Measurements from ENCODE around the gene RRH. TPM values are rescaled to one million over a fixed set of nuclear protein-coding genes. Genes with fewer than 3 reads are reported as not detected.
"Not testable (repeated sequence)": the region's sequence is repeated elsewhere in the genome, so short reads cannot be mapped to it uniquely, and the experiment has no call there.

Gene RRH
- total RNA-seq (under 1 TPM; 0.05 to 0.08 TPM), polyA plus RNA-seq (under 1 TPM in 1 of 2 donors, not detected in 1; 0.05 TPM)

DNA sequence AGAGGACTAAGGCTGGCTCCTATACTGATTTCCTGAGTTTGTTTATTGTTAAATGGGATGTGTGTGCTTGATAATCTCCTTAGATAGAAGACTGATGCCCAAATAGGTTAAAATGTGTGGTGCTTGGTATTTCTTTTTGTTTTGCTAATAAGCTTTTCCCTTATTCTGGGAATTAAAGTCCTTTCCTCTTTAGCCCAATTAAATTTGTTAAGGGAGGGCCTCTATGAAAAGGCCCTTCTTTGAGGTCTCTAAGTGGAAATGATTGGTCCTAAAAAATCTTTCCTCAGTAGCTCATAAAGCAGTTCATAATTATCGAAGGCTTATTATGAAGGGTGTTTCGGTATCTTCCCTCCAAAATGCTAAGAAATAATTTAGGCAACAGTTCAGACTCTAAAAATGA, at the start of gene RRH:
RRH (plus strand) TSS at position 301 of the 400 bp plus-strand sequence; CDS start at position 357, 56 bp downstream.
- no peak for DNase-seq (ENCODE audit: low spot score)
- Histone ChIP-seq H3K27me3 (ENCODE audit: control insufficient read depth in 4 of 4, insufficient read depth in 4 of 4, low read length in 3 of 4) (no peaks in the 10 kb centered on the region), H3K4me3 (ENCODE audit: low read depth in 1 of 3, low read length in 3 of 3) (no peak within 1 kb of the TSS), H3K9me3 (ENCODE audit: control insufficient read depth in 4 of 4, low read length in 3 of 4) (no peaks in the 10 kb centered on the region), H3K4me1 (ENCODE audit: control insufficient read depth in 4 of 4, insufficient read depth in 4 of 4, low read length in 3 of 4) (peaks cover 0 to 4% (median 0%) of the 10 kb centered on the region in 4 donors), H3K36me3 (ENCODE audit: control insufficient read depth in 4 of 4, insufficient read depth in 3 of 4, low read depth in 1 of 4, low read length in 3 of 4) (peaks cover 2 to 21% (median 8%) of the 10 kb centered on the region in 4 donors), H3K27ac (ENCODE audit: low read depth in 1 of 2, low read length in 2 of 2) (no peak within 1 kb of the TSS), H3K9ac (ENCODE audit: low read depth in 1 of 2, low read length in 2 of 2) (no peak within 1 kb of the TSS)
- TF ChIP-seq GABPA (IDR thresholded peaks at IDR 0.05 in 1 of 2, conservative IDR thresholded peaks at IDR 0.05 in 1 of 2) (no peak), HNF4G (IDR thresholded peaks at IDR 0.05) (no peak), JUND (IDR thresholded peaks at IDR 0.05) (no peak), NR2F2 (IDR thresholded peaks at IDR 0.05) (no peak), SP1 (IDR thresholded peaks at IDR 0.05) (no peak), MAX (IDR thresholded peaks at IDR 0.05) (no peak)
- WGBS = 99% methylated on average over 2 of the region's 2 CpGs

- 84% methylated on average over 2 of the region's 2 CpGs for WGBS
- not testable (repeated sequence) for DNase-seq (ENCODE audit: low spot score); H3K4me1 ChIP-seq (ENCODE audit: control insufficient read depth in 4 of 4, insufficient read depth in 4 of 4, low read length in 3 of 4); H3K27me3 ChIP-seq (ENCODE audit: control insufficient read depth in 4 of 4, insufficient read depth in 4 of 4, low read length in 3 of 4); H3K4me3 ChIP-seq (ENCODE audit: low read depth in 1 of 3, low read length in 3 of 3); H3K9me3 ChIP-seq (ENCODE audit: control insufficient read depth in 4 of 4, low read length in 3 of 4); H3K9ac ChIP-seq (ENCODE audit: low read depth in 1 of 2, low read length in 2 of 2); H3K27ac ChIP-seq (ENCODE audit: low read depth in 1 of 2, low read length in 2 of 2); H3K36me3 ChIP-seq (ENCODE audit: control insufficient read depth in 4 of 4, insufficient read depth in 3 of 4, low read depth in 1 of 4, low read length in 3 of 4)
Observed at GRCh38 chr4:109782092-109782491, 45.7 kb upstream of the RRH start.

- Histone ChIP-seq H3K4me1 (ENCODE audit: control insufficient read depth in 4 of 4, insufficient read depth in 4 of 4, low read length in 3 of 4) (no peaks in the 10 kb centered on the region), H3K9ac (ENCODE audit: low read depth in 1 of 2, low read length in 2 of 2) (no peak overlapping the region), H3K27ac (ENCODE audit: low read depth in 1 of 2, low read length in 2 of 2) (no peak overlapping the region), H3K36me3 (ENCODE audit: control insufficient read depth in 4 of 4, insufficient read depth in 3 of 4, low read depth in 1 of 4, low read length in 3 of 4) (peaks cover 0 to 8% (median 0%) of the 10 kb centered on the region in 4 donors), H3K4me3 (ENCODE audit: low read depth in 1 of 3, low read length in 3 of 3) (no peak overlapping the region), H3K27me3 (ENCODE audit: control insufficient read depth in 4 of 4, insufficient read depth in 4 of 4, low read length in 3 of 4) (no peaks in the 10 kb centered on the region), H3K9me3 (ENCODE audit: control insufficient read depth in 4 of 4, low read length in 3 of 4) (peaks cover 0 to 7% (median under 1%) of the 10 kb centered on the region in 4 donors)
- 82% methylated on average over 1 of the region's 1 CpG for WGBS
- DNase-seq (ENCODE audit: low spot score) = no peak
- TF ChIP-seq, protein P1, sequence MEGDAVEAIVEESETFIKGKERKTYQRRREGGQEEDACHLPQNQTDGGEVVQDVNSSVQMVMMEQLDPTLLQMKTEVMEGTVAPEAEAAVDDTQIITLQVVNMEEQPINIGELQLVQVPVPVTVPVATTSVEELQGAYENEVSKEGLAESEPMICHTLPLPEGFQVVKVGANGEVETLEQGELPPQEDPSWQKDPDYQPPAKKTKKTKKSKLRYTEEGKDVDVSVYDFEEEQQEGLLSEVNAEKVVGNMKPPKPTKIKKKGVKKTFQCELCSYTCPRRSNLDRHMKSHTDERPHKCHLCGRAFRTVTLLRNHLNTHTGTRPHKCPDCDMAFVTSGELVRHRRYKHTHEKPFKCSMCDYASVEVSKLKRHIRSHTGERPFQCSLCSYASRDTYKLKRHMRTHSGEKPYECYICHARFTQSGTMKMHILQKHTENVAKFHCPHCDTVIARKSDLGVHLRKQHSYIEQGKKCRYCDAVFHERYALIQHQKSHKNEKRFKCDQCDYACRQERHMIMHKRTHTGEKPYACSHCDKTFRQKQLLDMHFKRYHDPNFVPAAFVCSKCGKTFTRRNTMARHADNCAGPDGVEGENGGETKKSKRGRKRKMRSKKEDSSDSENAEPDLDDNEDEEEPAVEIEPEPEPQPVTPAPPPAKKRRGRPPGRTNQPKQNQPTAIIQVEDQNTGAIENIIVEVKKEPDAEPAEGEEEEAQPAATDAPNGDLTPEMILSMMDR (IDR thresholded peaks at IDR 0.05; ENCODE audit: low read depth, low read length, missing input control) = no peak
- TF ChIP-seq RAD21 (IDR thresholded peaks at IDR 0.05) (no peak), JUND (IDR thresholded peaks at IDR 0.05) (no peak), REST (IDR thresholded peaks at IDR 0.05) (no peak), MAX (IDR thresholded peaks at IDR 0.05) (no peak), ATF3 (IDR thresholded peaks at IDR 0.05) (no peak), GABPA (IDR thresholded peaks at IDR 0.05 in 1 of 2, conservative IDR thresholded peaks at IDR 0.05 in 1 of 2) (no peak), TAF1 (conservative IDR thresholded peaks at IDR 0.05) (no peak), EGR1 (IDR thresholded peaks at IDR 0.05; ENCODE audit: low read depth in 2 of 2) (no peak), HNF4A (conservative IDR thresholded peaks at IDR 0.05) (no peak), NR2F2 (IDR thresholded peaks at IDR 0.05) (no peak)
Observed at GRCh38 chr4:109786846-109787245, 40.9 kb upstream of the RRH start.

Measured in liver (tissue), 9 donors.